Neural cell (in vitro differentiated cells): ENCODE measurements around the gene PGC. TPM values are rescaled to one million over a fixed set of nuclear protein-coding genes. Genes with fewer than 3 reads are reported as not detected.

Experiments used
- H2AFZ ChIP-seq: fragments of 200-600, 300-800 bp; sonication (generic), shearing (Covaris generic); 2 replicates; pipeline ENCODE4 v1.6.0; 2014; ENCODE audit warnings: low read depth, mild to moderate bottlenecking, antibody characterized with exemption, low read length, moderate library complexity
- H3F3A ChIP-seq: fragments of 200-600 bp; shearing (Covaris generic); 2 replicates; pipeline ENCODE4 v1.6.1; 2016; ENCODE audit warnings: mild to moderate bottlenecking, moderate library complexity, mixed read lengths, antibody characterized with exemption, low read length; ENCODE audit not compliant: insufficient read depth, poor library complexity, severe bottlenecking
- H3K27ac ChIP-seq: fragments of 200-600, 300-800 bp; sonication (generic), shearing (Covaris generic); 2 replicates; pipeline ENCODE4 v1.5.1; 2014; ENCODE audit warnings: mild to moderate bottlenecking, low read length, moderate library complexity
- H3K27me3 ChIP-seq: fragments of 300-800, 200-600 bp; sonication (generic), shearing (Covaris generic); 2 replicates; pipeline ENCODE4 v1.6.0; 2014; ENCODE audit warnings: mild to moderate bottlenecking, low read depth, low read length, moderate library complexity; ENCODE audit not compliant: insufficient read depth
- H3K36me3 ChIP-seq: fragments of 300-800, 200-600 bp; sonication (generic), shearing (Covaris generic); 2 replicates; pipeline ENCODE4 v1.5.1; 2014; ENCODE audit warnings: mild to moderate bottlenecking, antibody characterized with exemption, low read length, moderate library complexity; ENCODE audit not compliant: insufficient read depth
- H3K4me2 ChIP-seq: fragments of 300-800, 200-600 bp; sonication (generic), shearing (Covaris generic); 2 replicates; pipeline ENCODE4 v1.6.0; 2014; ENCODE audit warnings: mild to moderate bottlenecking, low read length
- H3K4me3 ChIP-seq: fragments of 300-800, 200-600 bp; sonication (generic), shearing (Covaris generic); 2 replicates; pipeline ENCODE4 v1.5.1; 2014; ENCODE audit warnings: mild to moderate bottlenecking, low read length, moderate library complexity
- H3K79me2 ChIP-seq: fragments of 200-600 bp; shearing (Covaris generic); replicated peaks from 2 replicates; pipeline ENCODE4 v1.6.0; 2014; ENCODE audit warnings: mild to moderate bottlenecking, low read length, moderate library complexity; ENCODE audit not compliant: insufficient read depth
- H3K9ac ChIP-seq: fragments of 300-800, 200-600 bp; sonication (generic), shearing (Covaris generic); 2 replicates; pipeline ENCODE4 v1.6.1; 2016; ENCODE audit warnings: mild to moderate bottlenecking, low read length, mixed read lengths
- H3K9me2 ChIP-seq: fragments of 200-600 bp; shearing (Covaris generic); 2 replicates; pipeline ENCODE4 v1.6.1; 2016; ENCODE audit warnings: mild to moderate bottlenecking, low read length, mixed read lengths; ENCODE audit not compliant: insufficient read depth
- H3K9me3 ChIP-seq: fragments of 200-600, 300-800 bp; sonication (generic), shearing (Covaris generic); 2 replicates; pipeline ENCODE4 v1.6.1; 2016; ENCODE audit warnings: mild to moderate bottlenecking, mixed run types, low read length, moderate library complexity, mixed read lengths
- H4K20me1 ChIP-seq: fragments of 200-600 bp; shearing (Covaris generic); 2 replicates; pipeline ENCODE4 v1.6.1; 2016; ENCODE audit warnings: mild to moderate bottlenecking, mixed run types; ENCODE audit not compliant: insufficient read depth
- CTCF ChIP-seq: fragments of 450-650 bp; IDR thresholded peaks from 2 replicates; pipeline ENCODE4 v1.5.1; 2014; ENCODE audit warnings: antibody characterized with exemption, mild to moderate bottlenecking, moderate library complexity; ENCODE audit not compliant: poor library complexity, severe bottlenecking
- EP300 ChIP-seq: fragments of 450-650 bp; conservative IDR thresholded peaks from 2 replicates; pipeline ENCODE4 v1.6.1; 2014; ENCODE audit warnings: antibody characterized with exemption, mild to moderate bottlenecking, moderate library complexity; ENCODE audit not compliant: poor library complexity, severe bottlenecking
- EZH2 ChIP-seq: fragments of 200-600, 300-800 bp; shearing (Covaris generic), sonication (generic); IDR thresholded peaks from 2 replicates; pipeline ENCODE4 v1.6.1; 2014; ENCODE audit warnings: antibody characterized with exemption, low read length, borderline replicate concordance, mild to moderate bottlenecking; ENCODE audit not compliant: insufficient read depth, poor library complexity, severe bottlenecking
- MXI1 ChIP-seq: fragments of 450-650 bp; conservative IDR thresholded peaks from 2 replicates; pipeline ENCODE4 v1.6.1; 2014; ENCODE audit warnings: antibody characterized with exemption, mild to moderate bottlenecking; ENCODE audit not compliant: poor library complexity, severe bottlenecking
- POLR2AphosphoS5 ChIP-seq: IDR thresholded peaks from 2 replicates; pipeline ENCODE4 v1.6.1; 2012
- RAD21 ChIP-seq: fragments of 450-650 bp; conservative IDR thresholded peaks from 2 replicates; pipeline ENCODE4 v1.6.1; 2014; ENCODE audit warnings: antibody characterized with exemption, mild to moderate bottlenecking, moderate library complexity
- REST ChIP-seq: IDR thresholded peaks from 2 replicates; pipeline ENCODE4 v1.6.1; 2012; ENCODE audit warnings: borderline replicate concordance
- SMC3 ChIP-seq: fragments of 450-650 bp; conservative IDR thresholded peaks from 2 replicates; pipeline ENCODE4 v1.6.1; 2014; ENCODE audit warnings: antibody characterized with exemption, mild to moderate bottlenecking, moderate library complexity; ENCODE audit not compliant: poor library complexity
- TAF1 ChIP-seq: IDR thresholded peaks from 2 replicates; pipeline ENCODE4 v1.6.1; 2012; ENCODE audit warnings: low read depth
- polyA plus RNA-seq: library from polyadenylated mRNA; depleted of rRNA; stranded (reverse); fragments of >200 nt; gene quantifications from 2 replicates; pipeline ENCODE4 v1.2.3, GENCODE V29; 2014

The PGC gene
- polyA plus RNA-seq, 1 donor from 2014 or later, result not detected

GRCh38 chr6:41741625-41742490 is 5.3 kb downstream of the PGC start:
- no peaks in the 10 kb centered on the region for H4K20me1 ChIP-seq
- no peak for TF ChIP-seq TAF1
- no peak for TF ChIP-seq POLR2AphosphoS5
- TF ChIP-seq EP300, result no peak
- TF ChIP-seq EZH2, result no peak
- TF ChIP-seq RAD21, result no peak
- TF ChIP-seq SMC3, result no peak
- no peak for TF ChIP-seq REST
- TF ChIP-seq CTCF, result no peak
- no peak for TF ChIP-seq MXI1
- H3K4me3 ChIP-seq, result no peak overlapping the region

GRCh38 chr6:41740366-41741162 is 6.6 kb downstream of the PGC start:
- H3K9me3 ChIP-seq, result no peaks in the 10 kb centered on the region
- H3K9me2 ChIP-seq, result no peaks in the 10 kb centered on the region
- no peak overlapping the region for H3K27ac ChIP-seq
- H3K4me2 ChIP-seq, result no peak overlapping the region
- H3K79me2 ChIP-seq, result no peaks in the 10 kb centered on the region
- no peaks in the 10 kb centered on the region for H3K36me3 ChIP-seq
- TF ChIP-seq RAD21 (no peak), CTCF (no peak), REST (no peak), TAF1 (no peak), MXI1 (no peak), SMC3 (no peak), EZH2 (no peak), EP300 (no peak), POLR2AphosphoS5 (no peak)
- no peak overlapping the region for H3K4me3 ChIP-seq
- H3F3A ChIP-seq, result no peaks in the 10 kb centered on the region
- no peaks in the 10 kb centered on the region for H3K27me3 ChIP-seq
- no peaks in the 10 kb centered on the region for H4K20me1 ChIP-seq
- no peak overlapping the region for H2AFZ ChIP-seq
- no peak overlapping the region for H3K9ac ChIP-seq

More at GRCh38 chr6:41741625-41742490, 5.3 kb downstream of the PGC start:
- Histone ChIP-seq H3K9ac (no peak overlapping the region), H3K36me3 (no peaks in the 10 kb centered on the region), H3K9me2 (no peaks in the 10 kb centered on the region), H3F3A (no peaks in the 10 kb centered on the region), H3K27me3 (no peaks in the 10 kb centered on the region), H3K4me2 (no peak overlapping the region), H3K27ac (no peak overlapping the region), H3K9me3 (no peaks in the 10 kb centered on the region), H2AFZ (no peak overlapping the region), H3K79me2 (no peaks in the 10 kb centered on the region)
